GM12878 (cell line): ENCODE measurements around the gene FOXO1. TPM values are rescaled to one million over a fixed set of nuclear protein-coding genes. Genes with fewer than 3 reads are reported as not detected.

Source experiments
- ATAC-seq: fragments of 200-7000 bp; cut with Tn5 transposase; 3 replicates; pipeline ENCODE4 v1.9.1; 2020; ENCODE audit warnings: mild to moderate bottlenecking, moderate library complexity
- BruUV-seq: library from RNA; stranded (reverse); fragments of 400-500 nt; replicated peaks from 2 replicates; lab custom pipeline; 2021; lab: Mats Ljungman, UMichigan
- CTCF ChIA-PET: fragments of 300-600 bp; sonication (Branson Sonifier 250); formaldehyde crosslinking; extraction: SDS; loops from one replicate; lab custom pipeline; 2021; ENCODE audit warnings: inconsistent platforms; lab: Yijun Ruan, JAX
- POLR2A ChIA-PET: fragments of 350-600 bp; formaldehyde crosslinking; extraction: SDS; loops from one replicate; lab custom pipeline; 2021; ENCODE audit warnings: inconsistent platforms; lab: Charles Lee
- RAD21 ChIA-PET: fragments of 300-600 bp; sonication (Branson Sonifier 250); formaldehyde crosslinking; loops from one replicate; lab custom pipeline; 2023; ENCODE audit warnings: antibody characterized with exemption; ENCODE audit not compliant: unreplicated experiment; lab: Charles Lee
- SMC1A ChIA-PET: fragments of 300-600 bp; sonication (Branson Sonifier 250); formaldehyde crosslinking; loops from one replicate; lab custom pipeline; 2023; ENCODE audit not compliant: unreplicated experiment, uncharacterized antibody; lab: Charles Lee
- DNase-seq: peaks from one replicate; pipeline ENCODE4 v3.0.0-alpha.2; 2011; ENCODE audit warnings: low read depth, low spot score
- FAIRE-seq: peaks from 3 replicates; lab custom pipeline; 2011; peaks lifted over from hg19 to GRCh38; lab: Jason Lieb, UNC
- H2AFZ ChIP-seq: 2 replicates; pipeline ENCODE4 v1.6.0; 2011; ENCODE audit warnings: low read depth, low read length, control low read depth; ENCODE audit not compliant: control insufficient read depth
- H3K27ac ChIP-seq: 2 replicates; pipeline ENCODE4 v1.5.1; 2011; ENCODE audit warnings: control low read depth; ENCODE audit not compliant: control insufficient read depth, insufficient read depth
- H3K27me3 ChIP-seq, 2 experiments: replicated peaks in 1 of 2; 2 replicates each; pipeline versions ENCODE4 v1.6.0 to v1.6.1; 2011; ENCODE audit warnings: low read length in 1 of 2; ENCODE audit not compliant: control insufficient read depth in 2 of 2, insufficient read depth in 2 of 2
- H3K36me3 ChIP-seq, 2 experiments: 2 replicates each; pipeline ENCODE4 v1.5.1; 2011; ENCODE audit warnings: low read length in 1 of 2; ENCODE audit not compliant: control insufficient read depth in 2 of 2, insufficient read depth in 2 of 2
- H3K4me1 ChIP-seq: 2 replicates; pipeline ENCODE4 v1.6.1; 2011; ENCODE audit warnings: mild to moderate bottlenecking, low read length, moderate library complexity, mixed read lengths; ENCODE audit not compliant: control insufficient read depth, insufficient read depth
- H3K4me2 ChIP-seq: 2 replicates; pipeline ENCODE4 v1.6.0; 2011; ENCODE audit warnings: control low read depth; ENCODE audit not compliant: control insufficient read depth, insufficient read depth
- H3K4me3 ChIP-seq: fragments of 200-600 bp; sonication (generic); 2 replicates; pipeline ENCODE4 v1.5.1; 2016
- H3K79me2 ChIP-seq: 2 replicates; pipeline ENCODE4 v1.6.0; 2011; ENCODE audit warnings: low read length; ENCODE audit not compliant: control insufficient read depth, insufficient read depth
- H3K9ac ChIP-seq: 2 replicates; pipeline ENCODE4 v1.8.0; 2011; ENCODE audit warnings: low read length, control low read depth, mixed read lengths; ENCODE audit not compliant: control insufficient read depth, insufficient read depth
- H3K9me3 ChIP-seq: replicated peaks from 3 replicates; pipeline ENCODE4 v1.5.1; 2011; ENCODE audit warnings: mild to moderate bottlenecking, low read length; ENCODE audit not compliant: control insufficient read depth, insufficient read depth
- H4K20me1 ChIP-seq: 2 replicates; pipeline ENCODE4 v1.6.0; 2011; ENCODE audit not compliant: control insufficient read depth, insufficient read depth
- ATF2 ChIP-seq: IDR thresholded peaks from 2 replicates; pipeline ENCODE4 v1.6.1; 2012; ENCODE audit warnings: low read length, inconsistent platforms
- MTA3 ChIP-seq: IDR thresholded peaks from 2 replicates; pipeline ENCODE4 v1.6.1; 2012; ENCODE audit warnings: low read length, inconsistent platforms, borderline replicate concordance
- NFIC ChIP-seq: IDR thresholded peaks from 2 replicates; pipeline ENCODE4 v1.6.1; 2012; ENCODE audit warnings: low read depth, mild to moderate bottlenecking, inconsistent platforms, low read length, moderate library complexity
- PAX5 ChIP-seq: IDR thresholded peaks from 2 replicates; pipeline ENCODE4 v1.6.1; 2011; ENCODE audit warnings: low read depth, low read length, borderline replicate concordance
- POLR2A ChIP-seq: IDR thresholded peaks from 2 replicates; pipeline ENCODE4 v1.6.1; 2011; ENCODE audit warnings: low read depth, mild to moderate bottlenecking, low read length
- POLR2AphosphoS5 ChIP-seq: IDR thresholded peaks from 2 replicates; pipeline ENCODE4 v1.6.1; 2011; ENCODE audit warnings: mild to moderate bottlenecking, low read length, inconsistent platforms
- POU2F2 ChIP-seq: IDR thresholded peaks from 3 replicates; pipeline ENCODE4 v1.6.1; 2011; ENCODE audit warnings: low read depth, mild to moderate bottlenecking, low read length, borderline replicate concordance
- RUNX3 ChIP-seq: IDR thresholded peaks from 2 replicates; pipeline ENCODE4 v1.6.1; 2012; ENCODE audit warnings: low read length, inconsistent platforms
- WGBS: methylation state at CpG from one replicate; pipeline ENCODE4 v1.1.6; 2016; ENCODE audit warnings: low lambda C conversion rate; ENCODE audit not compliant: insufficient replicate concordance, insufficient coverage; ENCODE audit errors: missing lambda C conversion rate; 5-methylcytosine and 5-hydroxymethylcytosine counted together
- in situ Hi-C: fragments of 300-500 bp; cut with MboI; formaldehyde crosslinking; loops from 9 replicates; pipeline ENCODE4 v1.14.3; 2018; ENCODE audit warnings: mixed read lengths
- intact Hi-C: fragments of 100-400 bp; cut with micrococcal nuclease; formaldehyde crosslinking; loops from one replicate; pipeline ENCODE4 v1.14.2; 2022; ENCODE audit not compliant: unreplicated experiment
- polyA plus RNA-seq, 11 experiments: library from polyadenylated mRNA; depleted of rRNA in 4 of 11; unstranded in 6 of 11; stranded (reverse) in 5 of 11; fragments of >200 nt; fragmentation: Nextera tagmentation in 4 of 11; fragmentation: Illumina TruSeq in 1 of 11; extraction: Ambion mirVana in 4 of 11; extraction: Trizol in 1 of 11; gene quantifications; 1 replicate in 1 of 11; 2 replicates in 10 of 11; pipeline versions ENCODE4 v1.2.1 to v1.2.3, GENCODE V29; 2011 to 2016; ENCODE audit warnings: inconsistent platforms in 2 of 11, missing spikeins in 2 of 11, low read depth in 1 of 11
- total RNA-seq, 4 experiments: library from RNA; depleted of rRNA in 3 of 4; stranded (reverse); fragments of >200 nt in 3 of 4; fragmentation: Illumina TruSeq in 1 of 4; extraction: Trizol in 1 of 4; gene quantifications; 2 replicates each; pipeline versions ENCODE4 v1.2.1 to v1.2.3, GENCODE V29; 2013 to 2021
- TF ChIP-seq, protein P1 (sequence below): fragments of 450-650 bp; IDR thresholded peaks from 2 replicates; pipeline ENCODE4 v1.6.1; 2017; ENCODE audit warnings: mild to moderate bottlenecking, moderate library complexity

FOXO1 gene
- total and polyA plus RNA-seq, 10 of the 15 experiments (the other 5 are each of a cell fraction or from before 2014, with no cell fraction given), result 0.58 to 8.3 (median 0.88) TPM

DNA sequence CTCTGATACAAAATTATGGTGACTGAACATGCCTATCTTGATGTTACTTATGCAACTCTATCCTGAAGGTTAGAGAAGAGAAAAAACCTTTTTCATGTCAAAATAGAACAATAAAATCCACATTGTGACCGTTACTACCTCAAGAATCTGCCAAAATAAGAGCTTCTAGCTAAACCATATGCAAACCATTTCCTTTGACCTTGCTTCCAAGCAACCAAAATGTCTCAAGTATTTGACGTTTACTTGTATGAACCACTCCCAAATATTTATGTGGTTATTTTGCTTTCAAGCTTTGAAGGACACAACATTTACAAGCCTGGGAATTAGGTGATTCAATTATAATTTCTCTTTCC is 13.9 kb downstream of the FOXO1 start:
- intact Hi-C loops, result no loop called here
- in situ Hi-C loops, result no loop called here
- SMC1A ChIA-PET, result interaction anchor here (0.6 to 2.7 kb wide), 6 partner anchors 9 to 821 kb away, joined by 3 to 20 read pairs (median 4); no protein-coding TSS in a partner anchor
- DNase-seq (no peak), ATAC-seq (peak; percentile 54), FAIRE-seq (peak; percentile 49)
- BruUV-seq, result no TSS peak
- peak overlapping the region; percentile 33; the same call in 1 of the 2 replicates for H3K4me3 ChIP-seq
- no peaks in the 10 kb centered on the region for H3K27me3 ChIP-seq
- H2AFZ ChIP-seq, result peak overlapping the region; percentile 65
- H3K27ac ChIP-seq, result peak overlapping the region; percentile 83
- POLR2A ChIA-PET, result interaction anchor here (0.7 to 1.2 kb wide), 4 partner anchors 12 to 290 kb away, joined by 3 to 5 read pairs (median 3); no protein-coding TSS in a partner anchor
- CTCF ChIA-PET, result interaction anchor here (0.6 to 1.7 kb wide), 5 partner anchors 12 to 1339 kb away, joined by 3 to 6 read pairs (median 4); no protein-coding TSS in a partner anchor
- RAD21 ChIA-PET, result interaction anchor here (1.3 to 2.7 kb wide), 5 partner anchors 10 to 135 kb away, joined by 3 to 14 read pairs (median 9); no protein-coding TSS in a partner anchor
- H3K79me2 ChIP-seq, result peaks cover 67% of the 10 kb centered on the region
- TF ChIP-seq PAX5, result no peak
- TF ChIP-seq, protein P1, sequence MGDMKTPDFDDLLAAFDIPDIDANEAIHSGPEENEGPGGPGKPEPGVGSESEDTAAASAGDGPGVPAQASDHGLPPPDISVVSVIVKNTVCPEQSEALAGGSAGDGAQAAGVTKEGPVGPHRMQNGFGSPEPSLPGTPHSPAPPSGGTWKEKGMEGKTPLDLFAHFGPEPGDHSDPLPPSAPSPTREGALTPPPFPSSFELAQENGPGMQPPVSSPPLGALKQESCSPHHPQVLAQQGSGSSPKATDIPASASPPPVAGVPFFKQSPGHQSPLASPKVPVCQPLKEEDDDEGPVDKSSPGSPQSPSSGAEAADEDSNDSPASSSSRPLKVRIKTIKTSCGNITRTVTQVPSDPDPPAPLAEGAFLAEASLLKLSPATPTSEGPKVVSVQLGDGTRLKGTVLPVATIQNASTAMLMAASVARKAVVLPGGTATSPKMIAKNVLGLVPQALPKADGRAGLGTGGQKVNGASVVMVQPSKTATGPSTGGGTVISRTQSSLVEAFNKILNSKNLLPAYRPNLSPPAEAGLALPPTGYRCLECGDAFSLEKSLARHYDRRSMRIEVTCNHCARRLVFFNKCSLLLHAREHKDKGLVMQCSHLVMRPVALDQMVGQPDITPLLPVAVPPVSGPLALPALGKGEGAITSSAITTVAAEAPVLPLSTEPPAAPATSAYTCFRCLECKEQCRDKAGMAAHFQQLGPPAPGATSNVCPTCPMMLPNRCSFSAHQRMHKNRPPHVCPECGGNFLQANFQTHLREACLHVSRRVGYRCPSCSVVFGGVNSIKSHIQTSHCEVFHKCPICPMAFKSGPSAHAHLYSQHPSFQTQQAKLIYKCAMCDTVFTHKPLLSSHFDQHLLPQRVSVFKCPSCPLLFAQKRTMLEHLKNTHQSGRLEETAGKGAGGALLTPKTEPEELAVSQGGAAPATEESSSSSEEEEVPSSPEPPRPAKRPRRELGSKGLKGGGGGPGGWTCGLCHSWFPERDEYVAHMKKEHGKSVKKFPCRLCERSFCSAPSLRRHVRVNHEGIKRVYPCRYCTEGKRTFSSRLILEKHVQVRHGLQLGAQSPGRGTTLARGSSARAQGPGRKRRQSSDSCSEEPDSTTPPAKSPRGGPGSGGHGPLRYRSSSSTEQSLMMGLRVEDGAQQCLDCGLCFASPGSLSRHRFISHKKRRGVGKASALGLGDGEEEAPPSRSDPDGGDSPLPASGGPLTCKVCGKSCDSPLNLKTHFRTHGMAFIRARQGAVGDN, result 0 out of 2 replicates have a peak, but pooled peaks have one; percentile 30
- TF ChIP-seq RUNX3, result peak; percentile 65
- TF ChIP-seq POU2F2, result peak; percentile 87; the same call in 1 of the 3 replicates
- TF ChIP-seq NFIC, result peak; percentile 50; the same call in 1 of the 2 replicates
- 0 out of 2 replicates have a peak, but pooled peaks have one; percentile 44 for TF ChIP-seq MTA3
- no peak for TF ChIP-seq POLR2A
- 0 out of 2 replicates have a peak, but pooled peaks have one; percentile 36 for TF ChIP-seq POLR2AphosphoS5
- TF ChIP-seq ATF2, result 0 out of 2 replicates have a peak, but pooled peaks have one; percentile 15
- no peaks in the 10 kb centered on the region; the same call in 2 of the 3 replicates for H3K9me3 ChIP-seq
- H3K4me1 ChIP-seq, result peaks cover 36% of the 10 kb centered on the region
- H4K20me1 ChIP-seq, result no peaks in the 10 kb centered on the region
- peak overlapping the region; percentile 91 for H3K4me2 ChIP-seq
- 0% methylated on average over 2 of the region's 2 CpGs for WGBS
- no peaks in the 10 kb centered on the region for H3K36me3 ChIP-seq
- H3K9ac ChIP-seq, result peak overlapping the region; percentile 45
